CD4-positive, alpha-beta T cell treated with Interleukin-15 for 1 hour (primary cell): ENCODE measurements around the gene INTU.
"Not testable (repeated sequence)": the region's sequence is repeated elsewhere in the genome, so short reads cannot be mapped to it uniquely, and the experiment has no call there.

Experiments used
- DNase-seq: peaks from one replicate; pipeline ENCODE4 v3.0.0-alpha.2; 2020

The INTU gene

DNA sequence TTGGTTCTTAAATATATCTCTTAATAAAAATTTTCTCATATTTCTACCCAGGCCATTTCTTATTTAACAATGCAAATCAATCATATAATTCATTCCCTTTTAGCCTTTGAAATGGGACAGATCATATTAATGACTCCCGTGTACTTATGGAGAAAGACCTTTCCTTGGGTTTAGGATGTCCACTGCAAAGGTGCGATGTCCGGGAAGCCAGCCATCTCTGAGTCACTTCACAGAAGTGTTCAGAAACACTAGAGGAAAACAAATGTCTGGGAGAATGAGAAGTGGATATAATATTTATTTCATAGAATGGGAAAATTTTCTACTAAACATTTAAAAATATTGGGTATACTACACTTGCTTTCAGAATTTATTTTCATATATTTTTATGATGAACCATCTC, 15.3 kb downstream of the INTU start:
- no peak for DNase-seq

DNA sequence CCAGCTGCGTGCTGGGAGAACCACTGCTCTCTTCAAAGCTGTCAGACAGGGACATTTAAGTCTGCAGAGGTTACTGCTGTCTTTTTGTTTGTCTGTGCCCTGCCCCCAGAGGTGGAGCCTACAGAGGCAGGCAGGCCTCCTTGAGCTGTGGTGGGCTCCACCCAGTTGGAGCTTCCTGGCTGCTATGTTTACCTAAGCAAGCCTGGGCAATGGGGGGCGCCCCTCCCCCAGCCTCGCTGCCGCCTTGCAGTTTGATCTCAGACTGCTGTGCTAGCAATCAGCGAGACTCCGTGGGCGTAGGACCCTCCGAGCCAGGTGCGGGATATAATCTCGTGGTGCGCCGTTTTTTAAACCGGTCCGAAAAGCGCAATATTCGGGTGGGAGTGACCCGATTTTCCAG, 22.8 kb downstream of the INTU start:
- DNase-seq = not testable (repeated sequence)

DNA sequence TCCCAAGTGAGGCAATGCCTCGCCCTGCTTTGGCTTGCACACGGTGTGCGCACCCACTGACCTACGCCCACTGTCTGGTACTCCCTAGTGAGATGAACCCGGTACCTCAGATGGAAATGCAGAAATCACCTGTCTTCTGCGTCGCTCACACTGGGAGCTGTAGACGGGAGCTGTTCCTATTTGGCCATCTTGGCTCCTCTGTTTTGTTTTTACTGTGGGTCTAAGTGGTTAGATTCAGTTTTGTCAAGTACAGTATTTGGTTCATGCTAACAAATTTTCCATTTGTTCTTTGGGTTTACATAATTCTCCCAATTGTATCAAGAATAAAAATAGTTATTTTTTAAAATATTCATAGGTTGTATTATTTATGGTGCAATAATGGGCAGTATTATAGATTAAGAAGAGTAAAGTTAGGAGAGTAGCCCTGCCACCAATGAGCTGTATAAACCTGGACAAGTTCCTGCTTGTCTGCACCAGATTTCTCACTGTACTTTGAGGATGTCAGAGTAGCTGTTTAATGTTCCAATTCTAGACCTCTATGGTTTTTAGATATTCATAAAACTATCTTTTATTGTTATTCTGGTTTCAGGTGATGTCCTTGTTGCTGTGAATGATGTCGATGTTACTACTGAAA, 23.4 kb downstream of the INTU start:
- DNase-seq = no peak

DNA sequence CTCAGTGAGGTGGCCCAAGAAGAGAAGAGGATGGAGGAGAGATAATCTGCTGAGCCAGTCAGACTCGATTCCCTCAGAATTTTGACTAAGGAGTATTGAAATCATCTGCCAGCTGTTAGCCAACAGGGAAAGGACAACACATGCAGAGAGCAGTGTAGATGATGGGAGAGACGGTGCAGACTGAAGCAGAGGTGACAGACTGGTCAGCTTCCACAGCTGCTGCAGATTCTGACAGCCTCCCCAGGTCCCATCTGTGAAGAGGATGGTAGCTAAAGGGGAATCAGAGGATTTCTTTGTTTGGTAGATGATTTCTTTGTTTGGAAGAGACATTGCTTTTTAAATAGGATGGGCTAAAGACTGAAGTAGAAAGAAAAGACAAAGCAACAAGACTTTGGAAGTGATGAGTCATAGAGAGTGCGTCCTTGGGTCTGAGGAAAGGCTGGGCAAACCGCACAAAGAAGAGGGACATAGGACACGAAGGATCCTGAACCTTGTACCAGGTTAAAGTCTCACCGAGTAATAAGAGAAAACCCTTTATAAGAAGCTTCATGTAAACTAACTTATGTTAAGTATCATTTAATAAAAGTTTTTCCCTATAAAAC, 27.6 kb downstream of the INTU start:
- DNase-seq = no peak

DNA sequence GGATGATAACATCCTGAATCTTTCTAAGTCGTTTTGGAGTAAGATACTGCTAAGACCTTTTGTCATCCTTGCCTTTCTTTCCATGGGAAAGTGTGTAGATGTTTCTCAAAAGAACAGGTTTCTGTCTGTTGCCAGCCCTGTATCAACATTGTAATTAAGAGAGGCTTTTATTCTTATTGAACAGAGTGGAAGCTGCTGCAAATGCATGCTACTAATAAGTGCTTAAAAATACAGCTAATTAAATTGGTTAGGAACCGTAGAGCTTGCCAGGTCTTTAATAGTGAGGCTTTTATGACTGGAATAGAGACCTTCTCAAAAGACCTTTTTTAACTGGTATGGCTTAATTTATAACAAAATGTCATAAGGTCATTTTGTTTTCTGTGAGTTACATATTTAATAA, 34.4 kb downstream of the INTU start:
- no peak for DNase-seq

DNA sequence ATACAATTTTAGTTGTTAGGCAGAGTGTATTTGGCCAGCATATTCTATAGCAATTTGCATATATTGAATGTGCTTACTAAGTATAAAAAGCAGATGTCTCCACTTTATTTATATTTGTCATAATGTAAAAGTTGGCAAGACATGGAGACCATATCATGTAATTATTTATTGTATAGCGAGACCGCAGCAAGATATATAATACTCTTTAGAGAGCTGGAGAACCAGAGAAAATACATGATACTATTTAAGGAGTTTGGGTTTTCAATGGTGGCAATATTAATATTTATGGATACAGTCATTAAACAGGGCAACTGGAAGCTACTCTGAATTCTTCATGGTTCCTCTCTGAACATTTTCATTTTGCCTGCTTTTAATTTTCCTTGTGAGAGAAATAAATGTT, 35.0 kb downstream of the INTU start:
- no peak for DNase-seq

DNA sequence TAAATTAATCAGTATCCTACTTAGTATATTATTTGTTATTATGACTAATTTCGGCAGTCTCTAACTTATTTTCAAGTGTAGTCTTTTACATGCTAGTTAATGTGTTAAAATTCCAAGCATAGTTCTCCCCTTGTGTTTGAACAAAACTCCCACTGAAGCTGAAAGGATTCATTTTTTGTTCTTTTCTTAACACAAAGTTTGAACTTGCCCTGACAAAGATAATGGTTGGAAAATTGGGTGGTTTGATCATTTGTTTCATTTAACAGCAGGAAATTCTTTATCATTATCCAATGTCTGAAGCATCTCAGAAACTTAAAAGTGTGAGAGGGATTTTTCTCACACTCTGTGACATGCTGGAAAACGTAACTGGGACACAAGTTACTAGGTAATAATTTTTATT, 36.0 kb downstream of the INTU start:
- DNase-seq = no peak

DNA sequence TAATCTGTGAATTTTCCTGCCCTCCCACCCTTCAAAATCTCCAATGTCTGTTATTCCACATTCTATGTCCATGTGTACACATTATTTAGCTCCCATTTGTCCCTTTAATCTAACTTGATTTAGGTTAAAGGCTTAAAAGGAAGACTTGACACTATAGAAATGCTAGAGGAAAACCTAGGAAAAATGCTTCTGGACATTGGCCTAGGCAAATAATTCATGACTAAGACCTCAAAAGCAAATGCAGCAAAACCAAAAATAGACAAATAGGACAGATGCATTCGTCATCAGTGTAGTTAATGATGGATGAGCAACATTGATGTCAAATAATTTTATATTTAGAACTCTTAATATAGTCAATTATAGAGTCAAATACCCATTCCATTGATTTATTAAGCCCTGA, 36.9 kb downstream of the INTU start:
- DNase-seq = no peak

DNA sequence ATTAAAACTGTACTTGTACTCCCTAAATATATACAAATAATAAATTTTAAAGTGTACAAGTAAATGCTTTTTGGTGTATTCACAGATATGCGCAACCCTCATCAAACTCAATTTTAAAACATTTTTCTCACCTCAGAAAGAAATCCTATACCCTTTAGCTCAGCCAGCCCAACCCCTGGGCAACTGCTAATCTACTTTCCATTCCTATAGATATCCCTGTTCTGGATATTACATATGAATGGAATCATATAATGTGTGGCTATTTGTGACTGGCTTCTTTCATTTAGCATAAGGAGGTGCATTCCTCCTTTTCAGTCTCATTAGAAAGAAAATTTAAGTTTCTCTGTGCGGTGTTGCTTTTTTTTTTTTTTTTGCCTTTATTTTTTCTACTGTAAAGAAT, 39.4 kb downstream of the INTU start:
- no peak for DNase-seq

DNA sequence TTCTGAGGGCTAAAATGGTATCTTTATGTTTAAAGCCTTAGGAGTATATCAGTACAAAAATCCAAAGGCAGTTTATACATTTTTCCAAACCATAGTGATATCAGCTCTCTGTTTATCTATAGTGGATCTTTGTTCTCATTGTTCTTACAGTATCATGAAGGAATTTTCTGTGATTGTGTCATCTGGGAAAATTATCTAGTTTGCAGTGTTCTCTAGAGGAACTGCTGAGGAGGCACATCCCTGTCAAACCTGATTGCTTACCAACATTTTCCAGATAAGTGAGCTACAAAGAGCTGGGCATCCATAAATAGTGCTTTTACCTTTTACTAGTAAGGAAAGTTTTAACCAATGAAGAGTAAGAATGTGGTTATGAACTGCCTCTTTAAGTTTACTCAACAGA, 52.5 kb downstream of the INTU start:
- no peak for DNase-seq

DNA sequence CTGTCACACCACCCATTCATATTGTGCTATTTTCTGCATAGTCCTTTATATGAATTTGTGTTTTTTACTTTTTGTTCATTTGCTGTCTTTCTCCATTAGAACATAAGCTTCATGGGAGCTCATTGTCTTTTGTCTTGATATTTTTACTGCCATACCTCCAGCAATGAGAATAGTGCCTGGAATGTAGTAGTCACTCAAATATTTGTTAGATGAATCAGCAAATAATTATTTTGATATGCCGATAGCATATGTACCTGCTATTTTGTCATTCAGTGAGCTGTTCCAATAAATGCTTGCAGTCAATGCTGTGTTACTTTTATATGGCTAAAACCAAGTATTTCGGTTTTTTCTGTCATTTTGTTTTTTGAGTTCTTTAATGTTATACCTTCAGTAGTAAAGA, 53.9 kb downstream of the INTU start:
- no peak for DNase-seq

DNA sequence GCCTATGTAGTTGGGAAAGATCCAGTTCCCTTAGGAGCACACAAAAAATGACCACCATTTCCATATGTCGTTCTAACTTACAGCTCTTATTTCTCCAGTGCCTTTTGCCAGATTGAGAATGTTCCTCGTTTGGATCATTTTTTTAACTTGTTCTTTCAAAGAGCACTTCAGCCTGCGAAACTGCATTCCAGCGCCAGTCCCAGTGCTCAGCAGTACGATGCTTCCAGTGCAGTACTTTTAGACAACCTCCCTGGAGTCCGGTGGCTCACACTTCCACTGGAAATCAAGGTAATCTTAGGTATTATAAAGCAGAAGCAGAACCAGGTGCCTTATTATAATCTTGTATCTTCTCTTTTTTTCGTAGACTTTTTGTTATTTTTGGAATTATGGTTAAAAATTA, 54.8 kb downstream of the INTU start:
- DNase-seq = no peak

DNA sequence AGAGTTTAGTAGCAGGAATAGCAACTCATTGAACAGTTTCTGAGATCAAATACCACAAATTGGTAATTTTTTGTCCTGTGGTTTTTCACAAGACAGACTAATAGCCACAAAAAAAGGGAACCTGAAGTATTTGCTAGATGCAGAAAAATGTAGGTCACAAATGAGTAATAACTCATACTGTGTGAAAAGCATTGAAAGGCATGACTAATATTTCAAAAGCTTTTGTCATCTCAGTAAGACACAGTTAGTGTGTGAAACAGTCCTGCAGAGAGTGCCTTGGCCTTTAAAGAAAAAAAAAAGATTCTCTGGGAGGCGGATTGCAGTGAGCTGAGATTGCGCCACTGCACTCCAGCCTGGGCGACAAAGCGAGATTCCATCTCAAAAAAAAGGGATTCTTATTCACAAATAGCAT, 66.0 kb downstream of the INTU start:
- DNase-seq = no peak

DNA sequence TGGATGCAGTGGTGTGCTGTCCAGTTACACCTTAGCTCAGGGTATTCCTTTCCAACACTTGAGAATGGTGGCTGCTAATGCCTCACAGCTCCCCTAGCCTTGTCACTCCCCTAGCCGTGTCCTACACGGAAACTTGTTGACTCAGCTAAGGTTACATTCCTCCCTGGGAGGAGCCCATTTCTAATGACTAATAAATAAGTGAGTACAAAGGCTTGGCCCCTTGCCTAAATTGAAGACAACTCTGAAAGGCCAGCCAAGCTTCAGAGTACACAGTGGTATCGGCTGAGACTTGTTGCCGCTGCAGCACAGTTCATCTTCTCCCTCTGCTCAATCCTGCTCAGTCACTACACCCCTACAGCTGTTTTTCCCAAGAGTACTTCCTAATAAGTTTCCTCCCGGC, 76.2 kb downstream of the INTU start:
- no peak for DNase-seq

DNA sequence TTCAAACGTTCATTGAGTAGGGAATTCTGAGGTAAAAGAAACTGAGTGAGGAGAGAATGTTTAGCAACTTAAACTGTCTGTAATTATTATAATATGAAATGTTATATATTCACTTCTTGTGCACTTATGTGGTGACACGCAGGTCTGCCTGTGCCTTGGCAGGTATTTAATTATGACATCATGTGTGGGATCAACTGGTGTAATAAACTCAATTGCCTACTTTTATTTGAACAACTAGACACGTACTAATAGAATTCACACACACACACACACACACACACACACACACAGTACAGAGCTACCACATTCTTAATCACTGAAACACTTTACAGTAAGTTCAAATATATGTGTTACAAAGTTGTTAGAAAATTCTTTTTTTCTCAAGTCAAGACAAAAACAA, 76.7 kb downstream of the INTU start:
- DNase-seq = no peak

DNA sequence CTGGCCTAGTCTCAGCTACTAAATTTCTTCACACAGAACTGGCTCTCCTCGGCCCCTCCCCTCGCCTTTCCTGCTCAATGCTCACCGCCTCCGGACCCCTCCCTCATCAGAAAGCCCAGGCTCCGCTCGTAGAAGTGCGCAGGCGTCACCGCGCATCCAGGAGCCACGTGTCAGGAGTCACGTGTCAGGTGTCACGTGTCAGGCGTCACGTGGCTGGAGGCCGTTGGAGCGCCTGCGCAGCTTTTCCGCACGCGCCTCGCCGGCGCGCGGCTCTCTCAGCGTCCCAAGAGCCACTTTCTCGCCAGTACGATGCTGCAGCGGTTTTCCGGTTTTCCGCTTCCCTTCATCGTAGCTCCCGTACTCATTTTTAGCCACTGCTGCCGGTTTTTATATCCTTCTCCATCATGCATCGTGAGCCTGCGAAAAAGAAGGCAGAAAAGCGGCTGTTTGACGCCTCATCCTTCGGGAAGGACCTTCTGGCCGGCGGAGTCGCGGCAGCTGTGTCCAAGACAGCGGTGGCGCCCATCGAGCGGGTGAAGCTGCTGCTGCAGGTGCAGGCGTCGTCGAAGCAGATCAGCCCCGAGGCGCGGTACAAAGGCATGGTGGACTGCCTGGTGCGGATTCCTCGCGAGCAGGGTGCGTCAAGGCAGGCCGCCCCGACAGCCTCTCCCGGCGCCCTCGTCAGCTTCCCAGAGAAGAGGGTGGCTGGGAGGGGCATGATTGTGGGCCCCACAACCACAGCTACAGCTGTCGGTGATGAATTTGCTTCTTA, 97.6 kb downstream of the INTU start, which contains the start of gene SLC25A31:
Gene SLC25A31 (plus strand): TSS at position 259 of the 772 bp plus-strand sequence. CDS start 146 bp downstream, at position 405.
- DNase-seq = no peak

DNA sequence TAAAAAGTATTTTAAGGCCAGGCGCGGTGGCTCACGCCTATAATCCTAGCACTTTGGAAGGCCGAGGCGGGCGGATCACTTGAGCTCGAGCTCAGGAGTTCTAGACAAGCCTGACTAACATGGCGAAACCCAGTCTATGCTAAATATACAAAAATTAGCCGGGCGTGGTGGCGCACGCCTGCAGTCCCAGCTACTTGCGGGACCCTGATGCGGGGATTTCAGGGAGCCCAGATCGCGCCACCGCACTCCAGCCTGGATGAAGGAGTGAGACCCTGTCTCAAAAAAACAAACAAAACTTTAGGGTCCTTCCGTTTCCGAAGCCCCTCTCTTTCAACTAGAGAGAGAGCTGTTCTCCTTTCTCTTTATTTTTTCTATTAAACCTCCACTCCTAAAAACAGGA, 98.6 kb downstream of the INTU start:
- no peak for DNase-seq

DNA sequence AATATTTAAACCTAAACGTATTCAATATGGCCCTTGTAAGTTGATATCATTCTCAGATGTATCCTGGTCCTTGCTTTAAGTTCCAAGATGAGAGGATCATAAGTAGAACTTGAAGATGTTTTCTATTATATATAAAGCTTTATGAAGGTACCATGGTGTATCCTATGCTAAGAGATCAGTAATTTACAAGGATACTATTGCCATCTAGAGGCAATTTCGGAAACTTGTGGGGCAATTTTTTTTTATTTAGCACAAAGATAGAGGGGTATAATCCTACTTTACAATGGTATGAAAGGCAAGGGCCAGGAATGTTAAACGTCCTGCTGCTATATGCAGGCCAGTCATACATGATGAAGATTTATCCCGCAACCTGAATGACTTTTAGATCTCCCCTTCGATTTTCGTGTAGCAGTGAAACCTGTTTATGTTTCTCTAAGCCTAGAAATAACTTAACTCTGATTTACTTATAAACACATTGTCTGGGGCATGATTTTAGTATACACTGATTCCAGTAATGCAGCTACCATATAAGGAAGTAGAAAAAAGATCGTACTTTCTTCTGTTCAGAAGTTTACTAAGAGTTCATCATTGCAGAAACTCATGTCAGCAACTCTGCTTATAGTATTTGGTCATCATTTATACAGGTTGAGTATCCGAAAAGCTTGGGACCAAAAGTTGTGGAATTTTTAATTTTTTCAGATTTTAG, 100.0 kb downstream of the INTU start:
- DNase-seq = no peak

DNA sequence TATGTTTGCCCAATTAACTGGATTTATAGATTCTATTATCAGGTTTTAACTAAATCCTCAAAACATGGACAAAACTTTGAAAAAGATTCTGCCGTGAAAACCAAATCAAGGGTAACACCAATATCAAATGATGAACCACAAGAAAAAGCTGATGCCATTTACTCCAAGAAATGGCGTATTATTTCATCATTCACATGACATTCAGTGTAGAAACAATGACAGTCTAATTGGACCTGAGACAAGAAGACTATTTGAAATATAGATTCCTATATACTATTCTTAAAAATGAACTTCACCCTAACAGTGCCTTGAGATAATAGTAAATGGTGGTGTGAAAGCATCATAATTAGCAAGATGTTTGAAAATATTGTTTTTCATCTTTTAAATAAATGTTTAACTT, 102.2 kb downstream of the INTU start:
- DNase-seq = no peak

DNA sequence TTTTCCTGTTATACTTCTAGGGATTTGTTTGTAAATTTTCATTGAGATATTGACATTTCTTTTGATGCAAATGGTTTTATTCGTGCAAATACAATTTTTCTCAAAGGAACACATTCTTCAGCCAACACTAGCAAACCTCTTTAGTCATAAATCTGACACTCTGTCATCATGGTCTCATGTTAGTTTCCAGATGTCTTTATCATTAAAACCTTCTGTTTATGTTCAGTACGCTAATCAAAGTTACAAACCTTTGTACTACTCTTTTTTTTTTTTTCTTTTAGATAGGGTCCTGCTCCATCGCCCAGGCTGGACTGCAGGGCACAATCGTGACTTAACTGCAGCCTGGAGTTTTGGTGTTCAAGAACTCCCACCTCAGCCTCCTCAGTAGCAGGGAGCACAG, 104.5 kb downstream of the INTU start:
- no peak for DNase-seq

DNA sequence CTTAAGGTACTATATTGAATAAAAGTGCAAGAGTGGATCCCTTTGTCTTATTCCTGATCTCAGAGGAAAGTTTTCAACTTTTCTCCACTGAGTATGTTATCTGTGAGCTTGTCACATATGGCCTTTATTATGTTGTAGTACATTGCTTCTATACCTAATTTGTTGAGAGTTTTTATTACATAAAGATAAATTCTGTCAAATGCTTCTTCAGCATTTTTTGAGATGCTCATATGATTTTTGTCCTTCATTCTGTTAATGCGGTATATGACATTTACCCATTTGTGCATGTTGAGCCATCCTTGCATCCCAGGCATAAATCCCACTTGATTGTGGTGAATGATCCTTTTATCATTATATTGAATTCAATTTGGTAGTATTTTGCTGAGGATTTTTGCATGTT, 108.5 kb downstream of the INTU start:
- DNase-seq = no peak

DNA sequence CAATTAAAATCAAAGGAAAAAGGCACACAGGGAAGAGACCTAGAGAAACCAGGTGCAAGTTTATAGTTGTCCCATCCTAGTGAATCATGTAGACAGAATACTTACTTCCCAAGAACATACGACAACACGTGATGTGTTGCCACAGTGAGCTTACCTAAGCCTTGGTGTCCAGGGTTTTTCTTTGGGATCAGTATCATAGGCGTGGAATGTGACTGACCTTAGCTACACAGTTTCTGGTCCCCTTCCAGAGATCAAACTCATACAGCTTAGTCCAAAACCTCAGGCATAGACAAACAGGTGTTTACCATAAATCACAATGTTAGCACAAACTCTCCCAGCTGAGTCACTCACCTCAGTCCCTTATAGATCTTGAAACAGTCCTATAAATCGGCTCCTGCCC, 115.1 kb downstream of the INTU start:
- no peak for DNase-seq

DNA sequence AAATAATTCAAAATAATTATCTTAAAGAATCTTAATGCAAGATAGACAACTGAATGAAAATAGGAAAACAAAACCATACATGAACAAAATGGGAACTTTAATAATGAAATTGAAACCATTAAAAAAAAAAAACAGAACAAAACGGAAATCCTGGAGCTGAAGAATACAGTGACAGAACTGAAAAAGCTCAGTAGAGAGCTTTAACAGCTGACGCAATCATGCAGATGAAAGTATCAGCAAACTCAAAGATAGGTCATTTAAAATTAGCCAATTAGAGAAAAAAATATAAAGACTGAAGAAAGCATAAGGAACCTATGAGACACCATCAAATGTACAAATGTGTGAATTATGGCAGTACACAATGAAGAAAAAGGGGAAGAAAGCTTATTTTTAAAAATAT, 116.2 kb downstream of the INTU start:
- no peak for DNase-seq

DNA sequence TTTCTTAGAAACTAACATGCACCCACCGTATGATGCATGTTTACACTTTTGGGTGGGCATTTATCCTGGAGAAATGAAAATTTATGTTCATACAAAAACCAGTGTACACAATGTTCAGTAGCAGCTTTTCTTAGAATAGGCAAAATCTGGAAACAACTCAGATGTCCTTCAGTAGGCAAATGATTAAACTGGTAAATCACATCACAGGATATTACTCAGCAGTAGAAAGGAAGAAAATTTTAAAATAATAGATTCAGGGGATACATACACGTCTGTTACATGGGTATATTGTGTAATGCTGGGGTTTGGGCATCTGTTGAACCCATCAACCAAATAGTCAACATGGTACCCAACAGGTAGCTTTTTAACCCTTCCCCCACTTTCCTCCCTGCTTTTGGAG, 124.1 kb downstream of the INTU start:
- DNase-seq = no peak
